Thyroid gland (tissue), 4 donors: ENCODE data around the gene TMEM167A. TPM values are rescaled to one million over a fixed set of nuclear protein-coding genes. Genes with fewer than 3 reads are reported as not detected.

Source experiments
- DNase-seq, 2 donors: peaks; one replicate each; pipeline ENCODE4 v3.0.0-alpha.2; 2019
- H3K27ac ChIP-seq, 3 donors: fragments of 200-600 bp; sonication (generic); 1 replicate in 2 of 3; 2 replicates in 1 of 3; pipeline ENCODE4 v1.5.1; 2016 to 2019; ENCODE audit warnings: mild to moderate bottlenecking in 1 of 3, moderate library complexity in 1 of 3
- H3K27me3 ChIP-seq: fragments of 200-600 bp; sonication (generic); one replicate; pipeline ENCODE4 v1.5.1; 2019
- H3K36me3 ChIP-seq, 2 donors: fragments of 200-600 bp; sonication (generic); one replicate each; pipeline ENCODE4 v1.5.1; 2016 to 2019
- H3K4me1 ChIP-seq, 2 donors: fragments of 200-600 bp; sonication (generic); one replicate each; pipeline ENCODE4 v1.5.1; 2017 to 2019
- H3K4me3 ChIP-seq, 3 donors: fragments of 200-600 bp; sonication (generic); replicated peaks in 1 of 3; 1 replicate in 2 of 3; 2 replicates in 1 of 3; pipeline ENCODE4 v1.5.1; 2016; ENCODE audit warnings: mild to moderate bottlenecking in 1 of 3
- H3K9me3 ChIP-seq: fragments of 200-600 bp; sonication (generic); one replicate; pipeline ENCODE4 v1.5.1; 2017
- POLR2A ChIP-seq, 2 donors: fragments of 450-650 bp; IDR thresholded peaks; one replicate each; pipeline ENCODE4 v1.6.1; 2017; ENCODE audit warnings: antibody characterized with exemption in 2 of 2, mild to moderate bottlenecking in 2 of 2, moderate library complexity in 1 of 2
- WGBS, 2 donors: methylation state at CpG; one replicate each; pipeline ENCODE4 v1.1.5; 2017; 5-methylcytosine and 5-hydroxymethylcytosine counted together
- intact Hi-C: fragments of 100-400 bp; cut with DNase I; formaldehyde crosslinking; loops from one replicate; pipeline ENCODE4 v1.15.1; 2023
- total RNA-seq, 4 donors: library from RNA; depleted of rRNA; stranded (reverse); fragments of >200 nt; gene quantifications; one replicate each; pipeline ENCODE4 v1.2.3, GENCODE V29; 2016
- TF ChIP-seq, protein P1 (sequence below), 6 experiments: fragments of 200-600 bp in 3 of 6; fragments of 450-650 bp in 3 of 6; sonication (generic) in 3 of 6; IDR thresholded peaks; one replicate each; pipeline ENCODE4 v1.5.1; 2016 to 2019; ENCODE audit warnings: antibody characterized with exemption in 6 of 6, mild to moderate bottlenecking in 2 of 6, inconsistent platforms in 1 of 6, moderate library complexity in 1 of 6

The TMEM167A gene
- total RNA-seq, 4 donors from 2014 or later: 38.2 to 51.1 (median 49.2) TPM

DNA sequence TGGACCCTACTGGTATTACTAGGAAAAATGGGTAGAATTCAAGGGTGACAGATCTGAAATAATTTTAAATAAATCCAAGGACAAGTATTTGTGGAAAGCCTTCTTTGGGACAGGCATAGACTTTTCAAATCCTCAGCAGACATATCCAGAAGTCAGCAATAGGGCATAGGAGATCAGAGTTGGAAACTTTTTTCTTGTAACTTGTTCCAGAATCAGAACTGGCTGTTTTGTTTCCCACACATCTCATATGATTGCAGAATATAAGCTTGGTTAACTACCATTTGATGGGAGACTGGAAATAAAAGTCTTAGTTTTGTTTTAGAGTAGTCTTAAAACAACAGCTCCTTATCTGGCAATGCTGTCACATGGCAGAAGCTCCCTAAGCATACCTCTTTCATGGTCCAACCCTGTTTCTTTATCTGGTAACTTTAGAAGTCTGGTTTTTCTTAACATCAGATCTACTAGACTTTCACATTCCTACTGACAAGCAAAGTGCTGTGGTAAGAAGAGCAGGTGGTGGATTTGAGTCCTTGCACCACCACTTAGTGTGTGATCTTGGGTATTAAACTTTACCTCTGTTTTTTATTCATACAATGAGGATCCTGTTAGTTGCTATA is 25.3 kb upstream of the TMEM167A start:
- intact Hi-C loops: no loop called here
- TF ChIP-seq POLR2A (IDR thresholded peaks at IDR 0.05): no peak
- TF ChIP-seq, protein P1, sequence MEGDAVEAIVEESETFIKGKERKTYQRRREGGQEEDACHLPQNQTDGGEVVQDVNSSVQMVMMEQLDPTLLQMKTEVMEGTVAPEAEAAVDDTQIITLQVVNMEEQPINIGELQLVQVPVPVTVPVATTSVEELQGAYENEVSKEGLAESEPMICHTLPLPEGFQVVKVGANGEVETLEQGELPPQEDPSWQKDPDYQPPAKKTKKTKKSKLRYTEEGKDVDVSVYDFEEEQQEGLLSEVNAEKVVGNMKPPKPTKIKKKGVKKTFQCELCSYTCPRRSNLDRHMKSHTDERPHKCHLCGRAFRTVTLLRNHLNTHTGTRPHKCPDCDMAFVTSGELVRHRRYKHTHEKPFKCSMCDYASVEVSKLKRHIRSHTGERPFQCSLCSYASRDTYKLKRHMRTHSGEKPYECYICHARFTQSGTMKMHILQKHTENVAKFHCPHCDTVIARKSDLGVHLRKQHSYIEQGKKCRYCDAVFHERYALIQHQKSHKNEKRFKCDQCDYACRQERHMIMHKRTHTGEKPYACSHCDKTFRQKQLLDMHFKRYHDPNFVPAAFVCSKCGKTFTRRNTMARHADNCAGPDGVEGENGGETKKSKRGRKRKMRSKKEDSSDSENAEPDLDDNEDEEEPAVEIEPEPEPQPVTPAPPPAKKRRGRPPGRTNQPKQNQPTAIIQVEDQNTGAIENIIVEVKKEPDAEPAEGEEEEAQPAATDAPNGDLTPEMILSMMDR (IDR thresholded peaks at IDR 0.05): no peak
- H3K36me3 ChIP-seq: no peaks in the 10 kb centered on the region
- H3K4me3 ChIP-seq: no peak overlapping the region
- H3K4me1 ChIP-seq: no peaks in the 10 kb centered on the region
- H3K27ac ChIP-seq: no peak overlapping the region
- no peaks in the 10 kb centered on the region for H3K27me3 ChIP-seq
- no peaks in the 10 kb centered on the region for H3K9me3 ChIP-seq
- DNase-seq: no peak

DNA sequence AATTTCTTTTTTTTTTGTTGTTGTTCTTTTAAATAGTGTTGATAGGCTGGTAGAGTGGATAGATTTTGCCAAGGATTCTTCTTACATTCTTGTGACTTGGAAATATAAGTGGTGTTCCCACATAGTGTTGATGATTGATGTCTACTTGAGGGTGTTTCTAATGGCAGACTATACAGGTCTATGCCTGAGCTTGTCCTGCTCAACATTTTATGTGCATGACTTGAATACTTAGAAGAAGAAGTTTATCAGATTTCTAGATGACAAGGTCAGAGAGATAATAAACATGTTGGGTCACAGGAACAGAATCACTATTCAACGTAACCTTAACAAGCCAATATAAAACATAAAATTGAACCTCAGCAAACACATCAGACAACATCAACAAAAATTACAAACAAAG is 24.3 kb upstream of the TMEM167A start:
- H3K4me3 ChIP-seq: no peak overlapping the region
- H3K27ac ChIP-seq: no peak overlapping the region
- H3K36me3 ChIP-seq: no peaks in the 10 kb centered on the region
- no peaks in the 10 kb centered on the region for H3K27me3 ChIP-seq
- TF ChIP-seq, protein P1 (IDR thresholded peaks at IDR 0.05): no peak
- no peak for TF ChIP-seq POLR2A (IDR thresholded peaks at IDR 0.05)
- no peaks in the 10 kb centered on the region for H3K4me1 ChIP-seq
- WGBS, 2 donors: 93 to 96% methylated on average over 1 of the region's 1 CpG
- no peak for DNase-seq
- intact Hi-C loops: no loop called here
- H3K9me3 ChIP-seq: no peaks in the 10 kb centered on the region

DNA sequence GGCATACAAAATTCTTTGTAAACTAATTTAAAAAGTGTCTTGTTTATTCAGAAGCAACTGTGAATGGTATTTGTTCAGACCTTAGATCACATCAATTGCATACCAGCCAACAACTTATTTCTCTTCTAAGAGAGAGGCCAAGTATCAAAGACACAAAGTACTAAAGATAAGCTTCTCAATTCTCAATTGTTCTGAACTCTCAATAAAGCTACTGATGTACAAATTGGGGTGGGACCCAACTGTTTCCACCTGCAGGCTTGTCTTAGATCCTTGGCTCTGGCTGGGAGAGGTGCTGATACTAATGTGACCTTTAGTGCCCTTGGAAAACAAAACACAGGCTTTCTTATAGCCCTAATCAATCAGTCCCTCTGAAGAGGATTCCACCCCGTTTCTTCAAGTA is 22.3 kb upstream of the TMEM167A start:
- H3K9me3 ChIP-seq: no peaks in the 10 kb centered on the region
- intact Hi-C loops: no loop called here
- no peaks in the 10 kb centered on the region for H3K36me3 ChIP-seq
- H3K4me3 ChIP-seq: no peak overlapping the region
- H3K27ac ChIP-seq: no peak overlapping the region
- no peaks in the 10 kb centered on the region for H3K4me1 ChIP-seq
- DNase-seq: no peak
- no peaks in the 10 kb centered on the region for H3K27me3 ChIP-seq
- WGBS, 2 donors: 56 to 61% methylated on average over 1 of the region's 1 CpG
- TF ChIP-seq, protein P1 (IDR thresholded peaks at IDR 0.05): no peak
- no peak for TF ChIP-seq POLR2A (IDR thresholded peaks at IDR 0.05)

DNA sequence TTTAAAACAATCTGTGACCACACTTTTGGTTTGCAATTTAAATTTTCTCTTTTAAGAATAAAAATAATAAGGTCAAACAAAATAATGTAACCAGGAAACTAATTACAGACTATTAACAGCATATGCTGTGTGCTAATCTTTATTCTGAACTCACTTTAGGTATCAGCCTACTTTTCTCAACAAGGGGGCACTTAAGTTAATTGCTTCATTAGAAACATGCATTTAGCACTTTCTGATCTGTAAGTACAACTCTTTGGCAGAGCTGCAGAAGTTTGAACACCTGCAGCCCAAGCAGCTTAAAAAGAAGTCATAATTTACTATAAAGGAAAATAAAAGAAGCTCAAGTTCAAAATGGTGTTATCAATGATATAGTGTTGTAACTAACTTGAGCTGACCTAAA is 21.8 kb upstream of the TMEM167A start:
- intact Hi-C loops: no loop called here
- H3K9me3 ChIP-seq: no peaks in the 10 kb centered on the region
- no peak for TF ChIP-seq POLR2A (IDR thresholded peaks at IDR 0.05)
- TF ChIP-seq, protein P1 (IDR thresholded peaks at IDR 0.05): no peak
- H3K4me1 ChIP-seq: no peaks in the 10 kb centered on the region
- no peaks in the 10 kb centered on the region for H3K27me3 ChIP-seq
- DNase-seq: no peak
- no peaks in the 10 kb centered on the region for H3K36me3 ChIP-seq
- no peak overlapping the region for H3K4me3 ChIP-seq
- no peak overlapping the region for H3K27ac ChIP-seq

DNA sequence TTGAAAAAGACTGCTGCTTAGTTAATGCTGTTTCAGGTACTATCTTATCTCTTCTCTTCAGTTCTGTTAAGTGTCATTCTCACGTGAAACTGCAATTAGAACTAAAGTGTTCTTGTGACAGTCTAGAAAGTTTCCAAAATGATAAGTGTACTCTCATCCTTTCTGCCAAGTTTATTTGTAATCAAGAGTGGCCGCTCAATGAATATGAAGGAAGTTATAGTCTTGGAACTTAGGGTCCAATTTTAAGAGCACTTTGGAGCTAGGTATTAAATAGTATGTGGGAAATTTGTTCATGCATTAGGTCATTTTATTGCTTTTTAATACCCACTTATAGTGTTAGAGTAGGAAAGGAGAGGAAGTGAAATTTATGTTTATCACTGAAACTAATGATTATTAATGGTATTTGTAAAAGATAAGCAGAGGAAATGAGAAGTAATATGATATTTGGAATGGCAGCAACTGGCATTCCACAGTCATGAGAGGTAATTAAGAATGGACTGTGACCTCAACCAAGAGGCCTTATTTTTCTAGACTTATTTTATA is 20.6 kb upstream of the TMEM167A start:
- Histone ChIP-seq H3K36me3 (no peaks in the 10 kb centered on the region), H3K9me3 (no peaks in the 10 kb centered on the region), H3K4me3 (no peak overlapping the region), H3K27ac (no peak overlapping the region), H3K27me3 (no peaks in the 10 kb centered on the region), H3K4me1 (no peaks in the 10 kb centered on the region)
- intact Hi-C loops: no loop called here
- DNase-seq: no peak
- WGBS, 2 donors: 56 to 73% methylated on average over 2 of the region's 2 CpGs
- no peak for TF ChIP-seq POLR2A (IDR thresholded peaks at IDR 0.05)
- TF ChIP-seq, protein P1 (IDR thresholded peaks at IDR 0.05): no peak
